Fibroblast of lung (primary cell): ENCODE measurements around the gene PCGF1. TPM values are rescaled to one million over a fixed set of nuclear protein-coding genes. Genes with fewer than 3 reads are reported as not detected.
"Not testable (repeated sequence)": the region's sequence is repeated elsewhere in the genome, so short reads cannot be mapped to it uniquely, and the experiment has no call there.

ENCODE experiments used
- DNase-seq, 2 donors: peaks; one replicate each; pipeline versions ENCODE4 v3.0.0 to v3.0.0-alpha.2; 2010; ENCODE audit warnings: low read depth in 2 of 2
- H2AFZ ChIP-seq: 2 replicates; pipeline ENCODE4 v1.5.1; 2012; ENCODE audit warnings: low read length, control low read depth, inconsistent platforms
- H3K27ac ChIP-seq: 2 replicates; pipeline ENCODE4 v1.5.1; 2011; ENCODE audit warnings: low read length, control low read depth; ENCODE audit not compliant: insufficient read depth
- H3K27me3 ChIP-seq: 2 replicates; pipeline ENCODE4 v1.5.1; 2011; ENCODE audit warnings: mild to moderate bottlenecking, low read length; ENCODE audit not compliant: control insufficient read depth, insufficient read depth
- H3K36me3 ChIP-seq: 2 replicates; pipeline ENCODE4 v1.5.1; 2011; ENCODE audit warnings: low read length; ENCODE audit not compliant: control insufficient read depth, insufficient read depth
- H3K4me1 ChIP-seq: 2 replicates; pipeline ENCODE4 v1.5.1; 2011; ENCODE audit warnings: low read length; ENCODE audit not compliant: control insufficient read depth, insufficient read depth; ENCODE audit errors: extremely low read depth
- H3K4me2 ChIP-seq: 2 replicates; pipeline ENCODE4 v1.5.1; 2011; ENCODE audit warnings: low read length, control low read depth; ENCODE audit not compliant: insufficient read depth; ENCODE audit errors: extremely low read depth
- H3K4me3 ChIP-seq, 4 experiments: fragments of 200-600 bp in 1 of 4; sonication (generic) in 1 of 4; replicated peaks in 1 of 4; 2 replicates each; pipeline ENCODE4 v1.5.1; 2011 to 2016; ENCODE audit warnings: low read length in 4 of 4, low read depth in 3 of 4, mild to moderate bottlenecking in 3 of 4, control low read depth in 2 of 4, inconsistent platforms in 1 of 4, mixed read lengths in 1 of 4; ENCODE audit not compliant: insufficient read depth in 1 of 4; ENCODE audit errors: control extremely low read depth in 1 of 4
- H3K79me2 ChIP-seq: 2 replicates; pipeline ENCODE4 v1.5.1; 2012; ENCODE audit warnings: mild to moderate bottlenecking, low read length, inconsistent platforms; ENCODE audit not compliant: control insufficient read depth, insufficient read depth
- H3K9ac ChIP-seq: 2 replicates; pipeline ENCODE4 v1.5.1; 2011; ENCODE audit warnings: mild to moderate bottlenecking, low read length, control low read depth; ENCODE audit not compliant: insufficient read depth
- H3K9me3 ChIP-seq: 2 replicates; pipeline ENCODE4 v1.5.1; 2012; ENCODE audit warnings: low read depth, low read length; ENCODE audit not compliant: control insufficient read depth, insufficient read depth
- H4K20me1 ChIP-seq: 2 replicates; pipeline ENCODE4 v1.5.1; 2011; ENCODE audit warnings: low read length; ENCODE audit not compliant: control insufficient read depth, insufficient read depth; ENCODE audit errors: extremely low read depth
- CTCF ChIP-seq, 2 donors: IDR thresholded peaks in 1 of 2; conservative IDR thresholded peaks in 1 of 2; 1 replicate in 1 of 2; 2 replicates in 1 of 2; pipeline ENCODE4 v1.5.1; 2011 to 2012; ENCODE audit warnings: low read length in 2 of 2, control low read depth in 1 of 2, inconsistent platforms in 1 of 2, low read depth in 1 of 2, mild to moderate bottlenecking in 1 of 2
- EZH2 ChIP-seq: IDR thresholded peaks from 2 replicates; pipeline ENCODE4 v1.5.1; 2012; ENCODE audit warnings: low read length, control low read depth, mild to moderate bottlenecking; ENCODE audit errors: missing control alignments
- polyA plus RNA-seq, 2 donors: library from polyadenylated mRNA; depleted of rRNA in 1 of 2; stranded (reverse) in 1 of 2; unstranded in 1 of 2; fragments of >200 nt; gene quantifications; 2 replicates each; pipeline ENCODE4 v1.2.1, GENCODE V29; 2011 to 2012; ENCODE audit warnings: missing spikeins in 1 of 2
- total RNA-seq: library from RNA; depleted of rRNA; stranded (reverse); fragments of >200 nt; gene quantifications from 2 replicates; pipeline ENCODE4 v1.2.1, GENCODE V29; 2014

PCGF1 gene
- total and polyA plus RNA-seq, 2 donors (not counting 1 experiment from before 2014, with no cell fraction given): 23.8 to 35.5 TPM

DNA sequence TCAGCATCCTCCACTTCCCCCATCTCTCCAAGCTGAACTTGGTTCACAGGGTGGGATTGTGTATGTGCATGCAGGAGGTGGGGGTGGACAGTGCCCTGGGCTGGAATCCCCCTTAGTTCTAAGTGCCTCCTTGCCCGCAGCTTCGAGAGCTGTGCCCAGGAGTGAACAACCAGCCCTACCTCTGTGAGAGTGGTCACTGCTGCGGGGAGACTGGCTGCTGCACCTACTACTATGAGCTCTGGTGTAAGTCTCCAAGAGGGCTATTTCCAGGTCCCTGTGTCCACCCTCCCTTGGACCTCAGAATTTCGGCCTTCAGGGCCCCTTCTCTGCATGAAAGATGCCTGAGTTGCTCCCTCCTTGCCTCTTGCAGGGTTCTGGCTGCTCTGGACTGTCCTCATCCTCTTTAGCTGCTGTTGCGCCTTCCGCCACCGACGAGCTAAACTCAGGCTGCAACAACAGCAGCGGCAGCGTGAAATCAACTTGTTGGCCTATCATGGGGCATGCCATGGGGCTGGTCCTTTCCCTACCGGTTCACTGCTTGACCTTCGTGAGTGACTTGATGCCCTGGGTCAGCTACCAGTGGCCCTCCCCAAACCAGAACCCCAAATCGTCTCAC is 47.9 kb downstream of the PCGF1 start:
- Histone ChIP-seq H3K4me3 (peak overlapping the region in 2 of 4 experiments; percentile 81 to 88), H3K36me3 (peaks cover 15% of the 10 kb centered on the region), H3K4me2 (peak overlapping the region; percentile 49), H3K79me2 (peaks cover 11% of the 10 kb centered on the region), H3K4me1 (peaks cover 19% of the 10 kb centered on the region)
- H4K20me1 ChIP-seq, H2AFZ ChIP-seq, H3K9ac ChIP-seq, H3K9me3 ChIP-seq, DNase-seq, H3K27ac ChIP-seq, H3K27me3 ChIP-seq: not testable (repeated sequence)

DNA sequence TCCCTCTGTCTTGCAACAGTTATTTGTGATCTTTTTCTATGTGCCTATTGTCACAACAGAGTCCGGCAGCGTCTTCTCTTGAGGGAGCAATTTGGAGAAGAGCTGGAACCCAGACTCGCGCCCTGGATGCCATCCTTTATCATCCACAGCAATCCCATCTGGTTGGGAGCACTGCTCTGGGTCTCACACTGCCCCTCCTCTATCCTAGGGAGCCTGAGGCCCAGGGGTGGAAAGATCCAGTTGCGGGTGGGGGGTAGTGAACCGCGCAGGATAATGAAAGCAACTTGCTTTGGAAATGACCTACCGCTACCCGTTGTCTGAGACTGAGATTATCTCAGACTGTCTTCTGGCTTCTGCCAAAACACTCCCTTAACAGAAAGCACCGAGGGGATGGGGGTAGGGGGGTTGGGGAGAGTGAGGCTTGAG is 48.5 kb downstream of the PCGF1 start:
- peak overlapping the region; percentile 73 for H3K27ac ChIP-seq
- H3K27me3 ChIP-seq: no peaks in the 10 kb centered on the region
- H3K79me2 ChIP-seq: peaks cover 6% of the 10 kb centered on the region

DNA sequence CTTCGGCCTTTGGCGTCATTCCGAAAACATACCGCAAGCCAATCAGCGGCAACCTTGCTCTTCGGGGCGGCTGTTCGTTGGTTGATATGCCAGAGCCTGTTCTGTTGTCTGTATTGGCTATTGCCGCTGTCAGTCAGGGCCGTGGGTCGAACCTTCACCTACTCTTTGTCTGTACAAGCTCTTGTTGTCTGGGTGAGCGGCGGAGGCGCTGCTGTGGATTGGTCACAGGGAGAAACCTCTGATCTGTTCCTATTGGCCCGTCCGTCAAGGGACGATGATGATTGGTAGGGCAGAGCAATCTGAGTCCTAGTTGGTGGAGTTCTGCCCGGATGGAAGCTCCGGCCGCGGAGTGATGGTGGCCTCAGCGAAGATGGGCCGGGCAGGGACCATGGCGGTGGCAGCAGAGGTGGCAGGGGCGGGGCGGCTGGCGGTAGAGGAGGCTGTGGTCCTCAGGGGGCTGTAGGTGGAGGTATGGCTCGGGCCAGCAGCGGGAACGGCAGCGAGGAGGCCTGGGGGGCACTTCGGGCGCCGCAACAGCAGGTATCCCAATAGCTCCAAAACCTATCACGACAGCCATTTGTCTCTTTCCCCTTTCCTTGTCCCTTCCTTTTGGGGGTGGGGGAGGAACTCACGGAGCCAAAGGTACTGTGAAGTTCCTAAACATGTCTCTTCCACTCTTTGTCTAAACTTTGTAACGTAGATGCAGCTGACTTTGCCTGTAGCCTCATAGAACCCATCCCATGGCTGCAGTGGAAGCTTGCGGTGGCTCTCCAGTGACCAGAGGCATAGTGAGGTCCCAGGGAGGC is 49.2 kb downstream of the PCGF1 start, which contains the start of gene WBP1:
WBP1 (plus strand) TSS at position 307 of the 806 bp plus-strand sequence; CDS start at position 472, 165 bp downstream.
- Histone ChIP-seq H3K4me2 (peak within 1 kb of the TSS; percentile 96), H2AFZ (peak within 1 kb of the TSS; percentile 43), H4K20me1 (no peaks in the 10 kb centered on the region), H3K36me3 (peaks cover 15% of the 10 kb centered on the region), H3K9me3 (no peaks in the 10 kb centered on the region), H3K27ac (peak within 1 kb of the TSS; percentile 73), H3K9ac (peak within 1 kb of the TSS; percentile 62), H3K79me2 (peaks cover 6% of the 10 kb centered on the region), H3K4me3 (peak within 1 kb of the TSS; percentile 81 to 95 (median 90)), H3K27me3 (no peaks in the 10 kb centered on the region), H3K4me1 (peaks cover 19% of the 10 kb centered on the region)
- peak; percentile 58 for TF ChIP-seq EZH2
- TF ChIP-seq CTCF (conservative IDR thresholded peaks at IDR 0.05 in 1 of 2, IDR thresholded peaks at IDR 0.05 in 1 of 2; ENCODE audit: low read depth in 1 of 2, low read length in 2 of 2): no peak
- DNase-seq: peak; percentile 100

More for the DNA sequence above, 48.5 kb downstream of the PCGF1 start:
- peak; percentile 18 to 25 for DNase-seq
- peaks cover 15% of the 10 kb centered on the region for H3K36me3 ChIP-seq
- H3K4me3 ChIP-seq: peak overlapping the region; percentile 81 to 95 (median 90)
- H4K20me1 ChIP-seq: no peaks in the 10 kb centered on the region
- H3K4me2 ChIP-seq: peak overlapping the region; percentile 96
- no peaks in the 10 kb centered on the region for H3K9me3 ChIP-seq
- H3K4me1 ChIP-seq: peaks cover 19% of the 10 kb centered on the region
- H3K9ac ChIP-seq: peak overlapping the region; percentile 62
- TF ChIP-seq EZH2 (no peak), CTCF (conservative IDR thresholded peaks at IDR 0.05 in 1 of 2, IDR thresholded peaks at IDR 0.05 in 1 of 2; ENCODE audit: low read depth in 1 of 2, low read length in 2 of 2) (no peak)
- peak overlapping the region; percentile 43 for H2AFZ ChIP-seq
